IMR-90 (cell line): ENCODE measurements around the gene C1orf116. TPM values are rescaled to one million over a fixed set of nuclear protein-coding genes. Genes with fewer than 3 reads are reported as not detected.

Experiments used
- ATAC-seq: fragments of 200-7000 bp; cut with Tn5 transposase; 2 replicates; pipeline ENCODE4 v1.9.1; 2020; ENCODE audit warnings: low read depth, mild to moderate bottlenecking, moderate library complexity
- BruUV-seq: library from RNA; stranded (reverse); fragments of 400-500 nt; replicated peaks from 2 replicates; lab custom pipeline; 2021; lab: Mats Ljungman, UMichigan
- CTCF ChIA-PET: fragments of 300-600 bp; formaldehyde crosslinking; extraction: SDS; loops from one replicate; lab custom pipeline; 2021; ENCODE audit warnings: antibody characterized with exemption; lab: Yijun Ruan, JAX
- POLR2A ChIA-PET: fragments of 300-600 bp; sonication (Branson Sonifier 250); formaldehyde crosslinking; loops from one replicate; lab custom pipeline; 2022; ENCODE audit warnings: antibody characterized with exemption; ENCODE audit not compliant: unreplicated experiment; lab: Charles Lee
- DNase-seq: peaks from one replicate; pipeline ENCODE4 v3.0.0; 2013
- H2AFZ ChIP-seq: replicated peaks from 2 replicates; pipeline ENCODE3; 2013; ENCODE audit warnings: low read length, mild to moderate bottlenecking; ENCODE audit not compliant: poor library complexity
- H2AK5ac ChIP-seq: 2 replicates; pipeline ENCODE4 v1.6.1; 2013; ENCODE audit warnings: low read depth, low read length, inconsistent platforms
- H2AK9ac ChIP-seq: replicated peaks from 2 replicates; pipeline ENCODE3; 2013; ENCODE audit warnings: mild to moderate bottlenecking, low read depth, low read length, moderate library complexity; ENCODE audit not compliant: poor library complexity
- H2BK120ac ChIP-seq: 2 replicates; pipeline ENCODE4 v1.6.1; 2013; ENCODE audit warnings: low read depth, low read length, inconsistent platforms
- H2BK15ac ChIP-seq: 3 replicates; pipeline ENCODE4 v1.6.1; 2013; ENCODE audit warnings: low read depth, low read length, inconsistent platforms
- H2BK20ac ChIP-seq: 2 replicates; pipeline ENCODE4 v1.6.1; 2013; ENCODE audit warnings: low read depth, mild to moderate bottlenecking, inconsistent platforms, low read length, moderate library complexity
- H2BK5ac ChIP-seq: 2 replicates; pipeline ENCODE4 v1.6.1; 2013; ENCODE audit warnings: mild to moderate bottlenecking, low read depth, low read length, inconsistent platforms; ENCODE audit not compliant: poor library complexity, severe bottlenecking
- H3K14ac ChIP-seq: replicated peaks from 2 replicates; pipeline ENCODE4 v1.6.1; 2013; ENCODE audit warnings: low read depth, low read length, inconsistent platforms
- H3K18ac ChIP-seq: 2 replicates; pipeline ENCODE4 v1.6.1; 2013; ENCODE audit warnings: low read depth, low read length, control low read depth
- H3K23ac ChIP-seq: 2 replicates; pipeline ENCODE4 v1.6.1; 2013; ENCODE audit warnings: low read depth, low read length, inconsistent platforms
- H3K27ac ChIP-seq: 2 replicates; pipeline ENCODE4 v1.5.1; 2013; ENCODE audit warnings: mild to moderate bottlenecking, control low read depth, low read length; ENCODE audit not compliant: insufficient read depth
- H3K27me3 ChIP-seq: 2 replicates; pipeline ENCODE4 v1.6.1; 2013; ENCODE audit warnings: low read length; ENCODE audit not compliant: control insufficient read depth, insufficient read depth
- H3K36me3 ChIP-seq: 2 replicates; pipeline ENCODE4 v1.6.1; 2013; ENCODE audit warnings: low read length, mixed read lengths; ENCODE audit not compliant: control insufficient read depth, insufficient read depth
- H3K4ac ChIP-seq: 2 replicates; pipeline ENCODE4 v1.6.1; 2013; ENCODE audit warnings: low read depth, low read length, inconsistent platforms
- H3K4me1 ChIP-seq: 2 replicates; pipeline ENCODE4 v1.6.1; 2013; ENCODE audit warnings: low read length, mixed read lengths; ENCODE audit not compliant: control insufficient read depth, insufficient read depth
- H3K4me2 ChIP-seq: 2 replicates; pipeline ENCODE4 v1.6.1; 2013; ENCODE audit warnings: low read depth, mild to moderate bottlenecking, control low read depth, low read length, moderate library complexity
- H3K4me3 ChIP-seq: 2 replicates; pipeline ENCODE4 v1.5.1; 2013; ENCODE audit warnings: low read depth, mild to moderate bottlenecking, control low read depth, low read length, moderate library complexity; ENCODE audit not compliant: insufficient read depth
- H3K56ac ChIP-seq: 2 replicates; pipeline ENCODE4 v1.6.1; 2013; ENCODE audit warnings: low read length, inconsistent platforms; ENCODE audit not compliant: insufficient read depth; ENCODE audit errors: extremely low read depth
- H3K79me1 ChIP-seq, 2 experiments: 2 replicates each; pipeline ENCODE4 v1.6.1; 2013; ENCODE audit warnings: low read length in 2 of 2, inconsistent platforms in 1 of 2, low read depth in 1 of 2
- H3K9ac ChIP-seq: 2 replicates; pipeline ENCODE4 v1.6.1; 2013; ENCODE audit warnings: low read depth, low read length, control low read depth
- H3K9me1 ChIP-seq: 2 replicates; pipeline ENCODE4 v1.6.1; 2013; ENCODE audit warnings: low read length, inconsistent platforms; ENCODE audit not compliant: insufficient read depth
- H3K9me3 ChIP-seq: 2 replicates; pipeline ENCODE4 v1.6.1; 2013; ENCODE audit warnings: low read length; ENCODE audit not compliant: control insufficient read depth, insufficient read depth
- H4K20me1 ChIP-seq: 2 replicates; pipeline ENCODE4 v1.6.1; 2013; ENCODE audit warnings: low read length, inconsistent platforms; ENCODE audit not compliant: insufficient read depth
- H4K5ac ChIP-seq: 2 replicates; pipeline ENCODE4 v1.6.1; 2013; ENCODE audit warnings: mild to moderate bottlenecking, low read depth, low read length, control low read depth
- H4K8ac ChIP-seq, 2 experiments: 2 replicates each; pipeline ENCODE4 v1.6.1; 2013; ENCODE audit warnings: low read depth in 2 of 2, low read length in 2 of 2, control low read depth in 1 of 2, inconsistent platforms in 1 of 2
- H4K91ac ChIP-seq: 2 replicates; pipeline ENCODE4 v1.6.1; 2013; ENCODE audit warnings: low read depth, low read length, inconsistent platforms; ENCODE audit not compliant: insufficient read depth
- BHLHE40 ChIP-seq: fragments of 150-350 bp; IDR thresholded peaks from 2 replicates; pipeline ENCODE4 v1.6.1; 2016; ENCODE audit warnings: mild to moderate bottlenecking, low read depth, low read length
- CEBPB ChIP-seq: IDR thresholded peaks from 2 replicates; pipeline ENCODE4 v1.6.1; 2012; ENCODE audit warnings: low read depth, low read length, improper control_type of control experiment
- CHD1 ChIP-seq: IDR thresholded peaks from 2 replicates; pipeline ENCODE4 v1.6.1; 2012; ENCODE audit warnings: low read depth, low read length, improper control_type of control experiment
- CTCF ChIP-seq: conservative IDR thresholded peaks from 2 replicates; pipeline ENCODE4 v1.5.1; 2012; ENCODE audit warnings: mild to moderate bottlenecking, low read depth, low read length, improper control_type of control experiment
- FOS ChIP-seq: fragments of 150-350 bp; IDR thresholded peaks from 2 replicates; pipeline ENCODE4 v1.6.1; 2016; ENCODE audit warnings: low read depth, low read length
- MAZ ChIP-seq: IDR thresholded peaks from 2 replicates; pipeline ENCODE4 v1.6.1; 2012; ENCODE audit warnings: low read depth, mild to moderate bottlenecking, low read length, improper control_type of control experiment, moderate library complexity, borderline replicate concordance
- MXI1 ChIP-seq: IDR thresholded peaks from 2 replicates; pipeline ENCODE4 v1.6.1; 2012; ENCODE audit warnings: low read depth, mild to moderate bottlenecking, low read length, moderate library complexity, borderline replicate concordance
- NFE2L2 ChIP-seq: fragments of 150-350 bp; IDR thresholded peaks from 2 replicates; pipeline ENCODE4 v1.6.1; 2016; ENCODE audit warnings: low read depth, mild to moderate bottlenecking, low read length
- RAD21 ChIP-seq: IDR thresholded peaks from 2 replicates; pipeline ENCODE4 v1.6.1; 2012; ENCODE audit warnings: low read length, improper control_type of control experiment
- RFX5 ChIP-seq: IDR thresholded peaks from 2 replicates; pipeline ENCODE4 v1.8.0; 2012; ENCODE audit warnings: low read depth, mild to moderate bottlenecking, low read length, moderate library complexity
- SMC3 ChIP-seq: fragments of 150-350 bp; IDR thresholded peaks from 2 replicates; pipeline ENCODE4 v1.6.1; 2016; ENCODE audit warnings: low read depth, mild to moderate bottlenecking, antibody characterized with exemption, low read length, moderate library complexity
- WGBS, 2 experiments: methylation state at CpG; one replicate each; pipeline versions ENCODE4 v1.1.5 to v1.1.7; 2013; ENCODE audit warnings: missing lambda C conversion rate in 2 of 2; ENCODE audit not compliant: insufficient read length in 1 of 2; ENCODE audit errors: extremely low coverage in 2 of 2; 5-methylcytosine and 5-hydroxymethylcytosine counted together
- dilution Hi-C: fragments of 300-500 bp; cut with HindIII; formaldehyde crosslinking; loops from one replicate; pipeline ENCODE4 v1.14.3; 2018; ENCODE audit warnings: low sequenced_read_pairs; ENCODE audit not compliant: unreplicated experiment
- in situ Hi-C: fragments of 300-500 bp; cut with MboI; formaldehyde crosslinking; loops from 3 replicates; pipeline ENCODE4 v1.14.3; 2019; ENCODE audit warnings: low sequenced_read_pairs, inconsistent platforms, mixed read lengths
- intact Hi-C: fragments of 100-400 bp; cut with micrococcal nuclease; formaldehyde crosslinking; loops from 2 replicates; pipeline ENCODE4 v1.10.0; 2022
- polyA plus RNA-seq, 3 experiments: library from polyadenylated mRNA; depleted of rRNA; stranded (reverse); fragments of >200 nt; gene quantifications; 2 replicates each; pipeline ENCODE4 v1.2.3, GENCODE V29; 2012; ENCODE audit warnings: low replicate concordance in 1 of 3
- total RNA-seq: library from RNA; depleted of rRNA; stranded (reverse); fragments of >200 nt; gene quantifications from 2 replicates; pipeline ENCODE4 v1.2.3, GENCODE V29; 2012

C1orf116 gene
- total and polyA plus RNA-seq, 2 of the 4 experiments (the other 2 are of a cell fraction) = under 0.01 to 0.03 TPM

GRCh38 chr1:207081088-207081487 lies 48.5 kb upstream of the C1orf116 start:
- Histone ChIP-seq H3K36me3 (no peaks in the 10 kb centered on the region), H3K56ac (no peak overlapping the region), H3K4ac (no peak overlapping the region), H2BK120ac (no peak overlapping the region), H3K4me3 (no peak overlapping the region), H3K27ac (no peak overlapping the region), H2AFZ (no peak overlapping the region), H4K8ac (no peak overlapping the region), H3K9ac (no peak overlapping the region), H2BK20ac (no peak overlapping the region), H3K4me1 (no peaks in the 10 kb centered on the region), H2BK5ac (no peak overlapping the region), H4K5ac (no peak overlapping the region), H3K9me1 (no peaks in the 10 kb centered on the region), H3K4me2 (no peak overlapping the region), H2BK15ac (no peak overlapping the region), H2AK9ac (no peak overlapping the region), H2AK5ac (no peak overlapping the region), H3K14ac (no peak overlapping the region), H4K20me1 (no peaks in the 10 kb centered on the region), H3K23ac (no peak overlapping the region), H4K91ac (no peak overlapping the region), H3K18ac (no peak overlapping the region), H3K27me3 (peaks cover 12% of the 10 kb centered on the region), H3K79me1 (no peaks in the 10 kb centered on the region), H3K9me3 (no peaks in the 10 kb centered on the region)
- WGBS, 2 experiments = no CpG with 5 or more reads among the region's 2 CpGs
- ChIA-PET CTCF (interaction anchor here (1.3 kb wide), 1 partner anchor 324 kb away, joined by 3 read pairs; no protein-coding TSS in a partner anchor), POLR2A (no interaction called here)
- DNase-seq = no peak
- BruUV-seq = no TSS peak
- no peak for TF ChIP-seq CHD1
- TF ChIP-seq SMC3 = no peak
- TF ChIP-seq NFE2L2 = no peak
- TF ChIP-seq FOS = no peak
- TF ChIP-seq MXI1 = no peak
- TF ChIP-seq MAZ = no peak
- no peak for TF ChIP-seq RFX5
- no peak for TF ChIP-seq CTCF
- no peak for TF ChIP-seq BHLHE40
- no peak for TF ChIP-seq RAD21
- no peak for TF ChIP-seq CEBPB
- dilution Hi-C loops (no loop called here), in situ Hi-C loops (no loop called here), intact Hi-C loops (no loop called here)
- ATAC-seq = no peak
